Heart left ventricle (tissue), 16 donors: ENCODE data around the gene TCIRG1. TPM values are rescaled to one million over a fixed set of nuclear protein-coding genes. Genes with fewer than 3 reads are reported as not detected.

ENCODE experiments used
- ATAC-seq, 4 donors: fragments of 200-7000 bp; cut with Tn5 transposase; one replicate each; pipeline ENCODE4 v1.9.1; 2020 to 2022; ENCODE audit warnings: moderate library complexity in 4 of 4, mild to moderate bottlenecking in 3 of 4, moderate number of reproducible peaks in 1 of 4
- DNase-seq, 5 donors: peaks; one replicate each; pipeline ENCODE4 v3.0.0-alpha.2; 2020
- H3K27ac ChIP-seq, 12 donors: fragments of 200-600 bp; sonication (generic) in 4 of 12; one replicate each; pipeline versions ENCODE4 v1.5.0 to v1.8.0; 2016 to 2022; ENCODE audit warnings: mild to moderate bottlenecking in 2 of 12
- H3K27me3 ChIP-seq, 9 donors: fragments of 200-600 bp; sonication (generic) in 2 of 9; one replicate each; pipeline versions ENCODE4 v1.5.1 to v1.8.0; 2016 to 2022; ENCODE audit warnings: mild to moderate bottlenecking in 3 of 9
- H3K36me3 ChIP-seq, 9 donors: fragments of 200-600 bp; sonication (generic) in 2 of 9; one replicate each; pipeline versions ENCODE4 v1.5.0 to v1.8.0; 2018 to 2022; ENCODE audit warnings: mild to moderate bottlenecking in 2 of 9
- H3K4me1 ChIP-seq, 12 donors: fragments of 200-600 bp; sonication (generic) in 4 of 12; one replicate each; pipeline versions ENCODE4 v1.5.0 to v1.8.0; 2016 to 2022; ENCODE audit warnings: mild to moderate bottlenecking in 3 of 12
- H3K4me3 ChIP-seq, 12 donors: fragments of 200-600 bp; sonication (generic) in 4 of 12; one replicate each; pipeline versions ENCODE4 v1.5.0 to v1.8.0; 2017 to 2022; ENCODE audit warnings: mild to moderate bottlenecking in 9 of 12, moderate library complexity in 4 of 12
- H3K9me3 ChIP-seq, 12 donors: fragments of 200-600 bp; sonication (generic) in 4 of 12; one replicate each; pipeline versions ENCODE4 v1.5.0 to v1.8.0; 2016 to 2022; ENCODE audit warnings: mild to moderate bottlenecking in 1 of 12
- POLR2A ChIP-seq, 2 donors: fragments of 450-650 bp; IDR thresholded peaks; one replicate each; pipeline ENCODE4 v1.6.1; 2017; ENCODE audit warnings: antibody characterized with exemption in 2 of 2, mild to moderate bottlenecking in 2 of 2, moderate library complexity in 2 of 2
- WGBS, 4 donors: extraction: QIAGEN DNeasy Blood & Tissue Kit in 2 of 4; methylation state at CpG; one replicate each; pipeline versions ENCODE4 v1.1.5 to v1.1.7; 2013 to 2018; 5-methylcytosine and 5-hydroxymethylcytosine counted together
- intact Hi-C, 10 donors: fragments of 100-400 bp; cut with DNase I; formaldehyde crosslinking; loops; one replicate each; pipeline versions ENCODE4 v1.11.1 to v1.14.2; 2022
- polyA plus RNA-seq, 2 donors: library from polyadenylated mRNA; stranded (reverse); fragments of 200-250 nt; gene quantifications; one replicate each; pipeline ENCODE4 v1.2.3, GENCODE V29; 2013
- total RNA-seq, 9 donors: library from RNA; depleted of rRNA in 2 of 9; stranded (reverse); fragments of >200 nt in 2 of 9; fragmentation: NEBNext Ultra II Directional in 3 of 9; extraction: Animal tissue kit (Norgen Biotek cat#: 25700) in 3 of 9; gene quantifications; one replicate each; pipeline versions ENCODE4 v1.1.0 to v1.2.4, GENCODE V29; 2016 to 2023
- TF ChIP-seq, protein P1 (sequence below), 12 donors: fragments of 200-600 bp; sonication (generic) in 4 of 12; IDR thresholded peaks; one replicate each; pipeline versions ENCODE4 v1.5.0 to v1.8.0; 2018 to 2022; ENCODE audit warnings: antibody characterized with exemption in 12 of 12, mild to moderate bottlenecking in 5 of 12
- donor health status: ischemic (EF 13 %, LVEDD 7.1; RV severe dilation, severe dysfunction).
- donor health status: healthy with polysubstance abuse.
- donor health status: DM: no; HTN: yes; CAD: no.
- donor health status: DM: no; HTN: no; CAD: no.
- donor health status: ischemic (EF 25% LVEDD 6.9; RV normal size, moderate dysfunction).
- donor health status: ischemic (EF 25% LVEDD 5.7; RV mildly dilated, moderate dysfunction).
- donor health status: healthy.
- donor health status: DM: yes; HTN: yes; CAD: no.
- donor health status: ischemic (EF 35%, LVEDD 5.7; RV mildly dilated, moderate dysfunction).
- donor health status: nonischemic (EF 11% LVEDD 7.7; RV severe dilation, severe dysfunction).
- donor health status: DM: yes; HTN: yes; CAD: no.
- donor health status: PGD.
- donor health status: ischemic (EF 29% LVEDD 5.4; RV normal size, mild dysfunction).
- donor health status: nonischemic (EF 23%, LVEDD 6.1; RV moderate dilation, normal function).

The TCIRG1 gene
- total and polyA plus RNA-seq, 11 donors = 10.2 to 88.7 (median 25.5) TPM

- ATAC-seq (no peak), DNase-seq (peak in 2 of 5 donors; percentile 17 to 25)
- Histone ChIP-seq H3K4me1 (peaks cover 11 to 42% (median 31%) of the 10 kb centered on the region in 12 donors), H3K36me3 (peaks cover 0 to 58% (median 10%) of the 10 kb centered on the region in 9 donors), H3K27ac (peak overlapping the region in 3 of 12 donors; percentile 5 to 91 (median 38)), H3K9me3 (no peaks in the 10 kb centered on the region), H3K4me3 (no peak overlapping the region), H3K27me3 (no peaks in the 10 kb centered on the region)
- TF ChIP-seq, protein P1, sequence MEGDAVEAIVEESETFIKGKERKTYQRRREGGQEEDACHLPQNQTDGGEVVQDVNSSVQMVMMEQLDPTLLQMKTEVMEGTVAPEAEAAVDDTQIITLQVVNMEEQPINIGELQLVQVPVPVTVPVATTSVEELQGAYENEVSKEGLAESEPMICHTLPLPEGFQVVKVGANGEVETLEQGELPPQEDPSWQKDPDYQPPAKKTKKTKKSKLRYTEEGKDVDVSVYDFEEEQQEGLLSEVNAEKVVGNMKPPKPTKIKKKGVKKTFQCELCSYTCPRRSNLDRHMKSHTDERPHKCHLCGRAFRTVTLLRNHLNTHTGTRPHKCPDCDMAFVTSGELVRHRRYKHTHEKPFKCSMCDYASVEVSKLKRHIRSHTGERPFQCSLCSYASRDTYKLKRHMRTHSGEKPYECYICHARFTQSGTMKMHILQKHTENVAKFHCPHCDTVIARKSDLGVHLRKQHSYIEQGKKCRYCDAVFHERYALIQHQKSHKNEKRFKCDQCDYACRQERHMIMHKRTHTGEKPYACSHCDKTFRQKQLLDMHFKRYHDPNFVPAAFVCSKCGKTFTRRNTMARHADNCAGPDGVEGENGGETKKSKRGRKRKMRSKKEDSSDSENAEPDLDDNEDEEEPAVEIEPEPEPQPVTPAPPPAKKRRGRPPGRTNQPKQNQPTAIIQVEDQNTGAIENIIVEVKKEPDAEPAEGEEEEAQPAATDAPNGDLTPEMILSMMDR (IDR thresholded peaks at IDR 0.05) = no peak
- TF ChIP-seq POLR2A (IDR thresholded peaks at IDR 0.05) = no peak
- 87 to 93% (median 91%) methylated on average over 3 to 12 of the region's 12 CpGs for WGBS, 4 donors
- intact Hi-C loops = no loop called here
Measured at GRCh38 chr11:68041617-68042218, 2.9 kb downstream of the TCIRG1 start.

DNA sequence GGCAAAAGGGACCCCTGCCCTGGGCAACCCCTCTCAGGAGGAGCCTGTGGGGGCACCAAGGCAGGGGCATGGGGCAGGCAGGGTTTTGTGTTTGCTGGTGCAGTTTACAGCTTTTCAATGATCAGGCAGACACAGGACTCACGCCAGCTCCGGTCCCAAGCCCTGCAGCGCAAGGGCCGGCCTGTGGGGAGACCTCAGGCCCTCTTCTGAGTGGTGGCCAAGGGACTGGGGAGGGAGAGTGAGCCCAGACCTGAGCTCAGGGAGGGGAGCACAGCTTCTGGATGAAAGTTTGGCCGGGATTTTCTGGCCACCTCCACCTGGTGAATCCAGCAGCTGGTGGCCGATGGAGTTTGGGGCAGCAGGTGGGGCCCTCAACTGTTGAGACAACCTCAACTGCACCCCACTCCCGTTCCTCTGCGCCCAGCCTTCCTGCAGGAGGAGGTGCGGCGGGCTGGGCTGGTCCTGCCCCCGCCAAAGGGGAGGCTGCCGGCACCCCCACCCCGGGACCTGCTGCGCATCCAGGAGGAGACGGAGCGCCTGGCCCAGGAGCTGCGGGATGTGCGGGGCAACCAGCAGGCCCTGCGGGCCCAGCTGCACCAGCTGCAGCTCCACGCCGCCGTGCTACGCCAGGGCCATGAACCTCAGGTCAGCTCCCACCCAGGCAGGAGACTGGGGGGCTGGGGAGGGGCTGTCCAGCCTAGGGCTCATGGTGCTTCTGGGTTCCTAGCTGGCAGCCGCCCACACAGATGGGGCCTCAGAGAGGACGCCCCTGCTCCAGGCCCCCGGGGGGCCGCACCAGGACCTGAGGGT, 3.6 kb downstream of the TCIRG1 start:
- Histone ChIP-seq H3K9me3 (no peaks in the 10 kb centered on the region), H3K27ac (peak overlapping the region in 2 of 12 donors; percentile 5 to 38), H3K4me1 (peaks cover 9 to 35% (median 24%) of the 10 kb centered on the region in 12 donors), H3K36me3 (peaks cover 0 to 62% (median 10%) of the 10 kb centered on the region in 9 donors), H3K27me3 (no peaks in the 10 kb centered on the region), H3K4me3 (no peak overlapping the region)
- TF ChIP-seq, protein P1 (IDR thresholded peaks at IDR 0.05) = no peak
- no peak for TF ChIP-seq POLR2A (IDR thresholded peaks at IDR 0.05)
- DNase-seq (peak in 3 of 5 donors; percentile 17 to 60 (median 24)), ATAC-seq (no peak)
- intact Hi-C loops = no loop called here
- 88 to 98% (median 93%) methylated on average over 16 to 27 of the region's 27 CpGs for WGBS, 4 donors

DNA sequence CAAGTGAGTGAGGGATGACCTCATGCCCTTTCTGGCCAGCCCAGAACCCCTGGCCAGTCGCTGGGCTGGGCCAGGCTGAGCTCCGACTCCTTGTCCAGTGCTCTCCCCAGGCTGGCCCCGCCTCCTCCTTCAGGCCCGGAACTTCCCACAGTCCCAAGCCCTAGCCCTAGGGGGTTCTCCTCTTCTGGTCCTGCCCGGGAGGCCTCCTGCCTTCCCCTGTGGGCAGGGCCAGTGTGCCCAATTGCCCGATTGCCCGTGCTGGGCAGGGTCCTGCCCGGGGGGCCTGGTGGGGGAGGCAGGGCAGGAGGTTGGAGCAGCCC, 4.2 kb downstream of the TCIRG1 start:
- ATAC-seq = no peak

More for the DNA sequence above, 4.2 kb downstream of the TCIRG1 start:
- no peaks in the 10 kb centered on the region for H3K27me3 ChIP-seq
- peaks cover 4 to 29% (median 18%) of the 10 kb centered on the region in 12 donors for H3K4me1 ChIP-seq
- no peak overlapping the region for H3K4me3 ChIP-seq
- 78 to 86% (median 81%) methylated on average over 3 to 8 of the region's 8 CpGs for WGBS, 4 donors
- intact Hi-C loops = no loop called here
- peaks cover 0 to 68% (median 12%) of the 10 kb centered on the region in 9 donors for H3K36me3 ChIP-seq
- peak overlapping the region in 1 of 12 donors; percentile 38 for H3K27ac ChIP-seq
- TF ChIP-seq, protein P1 (IDR thresholded peaks at IDR 0.05) = no peak
- TF ChIP-seq POLR2A (IDR thresholded peaks at IDR 0.05) = no peak
- no peaks in the 10 kb centered on the region for H3K9me3 ChIP-seq
- peak in 1 of 5 donors; percentile 17 for DNase-seq
